Activated CD8-positive, alpha-beta T cell treated with anti-CD3 and anti-CD28 coated beads for 36 hours (primary cell): Measurements from ENCODE around the gene GPC5. TPM values are rescaled to one million over a fixed set of nuclear protein-coding genes. Genes with fewer than 3 reads are reported as not detected.

Experiments used
- ATAC-seq: fragments of 200-7000 bp; cut with Tn5 transposase; one replicate; pipeline ENCODE4 v1.10.0; 2021; ENCODE audit warnings: mild to moderate bottlenecking, moderate library complexity
- CTCF ChIA-PET: fragments of 350-600 bp; sonication (Branson Sonifier 250); formaldehyde crosslinking; loops from one replicate; lab custom pipeline; 2021; ENCODE audit warnings: antibody characterized with exemption; lab: Charles Lee
- POLR2A ChIA-PET: fragments of 350-600 bp; sonication (Branson Sonifier 250); formaldehyde crosslinking; loops from one replicate; lab custom pipeline; 2021; ENCODE audit warnings: antibody characterized with exemption; lab: Charles Lee
- DNase-seq: peaks from one replicate; pipeline ENCODE4 v3.0.0-alpha.2; 2020
- H3K27ac Mint-ChIP-seq: one replicate; pipeline ENCODE4 v1.8.0; 2021; ENCODE audit warnings: mild to moderate bottlenecking, mixed read lengths
- H3K27me3 Mint-ChIP-seq: one replicate; pipeline ENCODE4 v1.8.0; 2021; ENCODE audit warnings: mixed read lengths
- H3K36me3 Mint-ChIP-seq: one replicate; pipeline ENCODE4 v1.8.0; 2021; ENCODE audit warnings: low read depth, mixed read lengths
- H3K4me1 Mint-ChIP-seq: one replicate; pipeline ENCODE4 v1.8.0; 2021; ENCODE audit warnings: low read depth, mixed read lengths
- H3K4me3 Mint-ChIP-seq: one replicate; pipeline ENCODE4 v1.8.0; 2021; ENCODE audit warnings: mild to moderate bottlenecking, moderate library complexity, mixed read lengths
- H3K9me3 Mint-ChIP-seq: one replicate; pipeline ENCODE4 v1.8.0; 2021; ENCODE audit warnings: mixed read lengths
- intact Hi-C: fragments of 100-400 bp; cut with micrococcal nuclease; formaldehyde crosslinking; loops from one replicate; pipeline ENCODE4 v1.10.0; 2022
- total RNA-seq, 2 experiments: library from RNA; stranded (reverse); gene quantifications; one replicate each; pipeline ENCODE4 v1.2.3, GENCODE V29; 2021
- TF ChIP-seq, protein P1 (sequence below): fragments of 200-600 bp; IDR thresholded peaks from one replicate; pipeline ENCODE4 v1.8.0; 2022; ENCODE audit warnings: antibody characterized with exemption, mild to moderate bottlenecking

The GPC5 gene
- total RNA-seq, 2 experiments from 2014 or later = 0.13 to 0.14 TPM

DNA sequence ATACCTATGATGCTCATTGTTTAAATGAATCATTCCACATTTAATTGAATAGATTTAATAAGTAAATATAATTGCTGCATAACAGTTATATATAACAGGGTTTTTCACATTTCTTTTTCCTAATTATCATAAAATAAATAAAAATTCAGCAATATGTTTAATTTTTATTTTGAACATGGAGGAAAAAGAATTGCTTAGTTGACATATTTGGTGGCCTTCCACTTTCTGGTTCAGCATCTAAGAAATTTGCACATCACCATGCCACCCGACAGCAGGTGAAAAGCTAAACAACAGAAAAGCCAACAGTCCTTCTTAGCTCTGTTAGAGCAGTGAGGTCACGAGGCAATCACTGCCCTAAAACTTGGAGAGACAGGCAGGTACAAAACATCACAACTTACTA lies 790.2 kb downstream of the GPC5 start:
- intact Hi-C loops = no loop called here
- H3K27ac Mint-ChIP-seq = no peak overlapping the region
- CTCF ChIA-PET = no interaction called here

DNA sequence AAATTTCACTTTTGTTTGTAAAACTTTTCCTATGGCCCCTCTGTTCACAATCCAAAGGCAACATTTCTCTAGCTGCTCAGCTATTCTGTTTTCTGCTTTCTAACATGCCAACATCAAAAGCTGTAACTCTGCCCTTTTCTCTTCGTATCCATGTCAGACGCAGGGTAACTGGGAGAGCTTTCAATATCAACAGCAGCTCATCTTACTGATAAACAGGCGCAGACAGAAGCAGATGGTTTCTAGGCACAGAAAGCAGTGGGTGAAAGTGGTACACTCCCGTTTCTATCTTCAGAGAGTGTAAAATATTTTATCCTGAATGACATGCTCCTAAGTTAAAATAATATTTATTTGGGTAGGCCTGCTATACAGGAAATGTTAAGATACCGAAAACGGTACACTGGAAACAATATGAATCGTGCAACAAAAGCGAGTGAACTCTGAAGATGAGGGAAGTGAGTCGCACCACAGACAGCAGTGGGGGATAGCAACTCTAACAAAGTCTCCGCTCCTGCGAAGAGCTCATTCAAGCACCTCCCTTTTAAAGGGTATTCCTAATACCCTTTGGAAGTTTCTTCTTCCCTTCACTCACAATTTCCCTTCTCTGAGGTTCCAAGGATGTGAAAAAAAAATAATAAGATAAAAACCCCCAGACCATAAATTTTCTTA lies 798.3 kb downstream of the GPC5 start:
- ATAC-seq (no peak), DNase-seq (no peak)
- POLR2A ChIA-PET = no interaction called here
- TF ChIP-seq, protein P1, sequence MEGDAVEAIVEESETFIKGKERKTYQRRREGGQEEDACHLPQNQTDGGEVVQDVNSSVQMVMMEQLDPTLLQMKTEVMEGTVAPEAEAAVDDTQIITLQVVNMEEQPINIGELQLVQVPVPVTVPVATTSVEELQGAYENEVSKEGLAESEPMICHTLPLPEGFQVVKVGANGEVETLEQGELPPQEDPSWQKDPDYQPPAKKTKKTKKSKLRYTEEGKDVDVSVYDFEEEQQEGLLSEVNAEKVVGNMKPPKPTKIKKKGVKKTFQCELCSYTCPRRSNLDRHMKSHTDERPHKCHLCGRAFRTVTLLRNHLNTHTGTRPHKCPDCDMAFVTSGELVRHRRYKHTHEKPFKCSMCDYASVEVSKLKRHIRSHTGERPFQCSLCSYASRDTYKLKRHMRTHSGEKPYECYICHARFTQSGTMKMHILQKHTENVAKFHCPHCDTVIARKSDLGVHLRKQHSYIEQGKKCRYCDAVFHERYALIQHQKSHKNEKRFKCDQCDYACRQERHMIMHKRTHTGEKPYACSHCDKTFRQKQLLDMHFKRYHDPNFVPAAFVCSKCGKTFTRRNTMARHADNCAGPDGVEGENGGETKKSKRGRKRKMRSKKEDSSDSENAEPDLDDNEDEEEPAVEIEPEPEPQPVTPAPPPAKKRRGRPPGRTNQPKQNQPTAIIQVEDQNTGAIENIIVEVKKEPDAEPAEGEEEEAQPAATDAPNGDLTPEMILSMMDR = no peak
- intact Hi-C loops = no loop called here
- CTCF ChIA-PET = interaction anchor here (1.4 kb wide), 1 partner anchor 9 kb away, joined by 3 read pairs; no protein-coding TSS in a partner anchor
- Mint-ChIP-seq H3K27me3 (no peaks in the 10 kb centered on the region), H3K9me3 (no peaks in the 10 kb centered on the region), H3K4me1 (no peaks in the 10 kb centered on the region), H3K4me3 (no peak overlapping the region), H3K36me3 (no peaks in the 10 kb centered on the region), H3K27ac (no peak overlapping the region)

More for the DNA sequence above, 790.2 kb downstream of the GPC5 start:
- Mint-ChIP-seq H3K9me3 (no peaks in the 10 kb centered on the region), H3K4me3 (no peak overlapping the region), H3K4me1 (no peaks in the 10 kb centered on the region), H3K27me3 (no peaks in the 10 kb centered on the region), H3K36me3 (no peaks in the 10 kb centered on the region)
- POLR2A ChIA-PET = no interaction called here
- DNase-seq (no peak), ATAC-seq (no peak)
- TF ChIP-seq, protein P1 = no peak

DNA sequence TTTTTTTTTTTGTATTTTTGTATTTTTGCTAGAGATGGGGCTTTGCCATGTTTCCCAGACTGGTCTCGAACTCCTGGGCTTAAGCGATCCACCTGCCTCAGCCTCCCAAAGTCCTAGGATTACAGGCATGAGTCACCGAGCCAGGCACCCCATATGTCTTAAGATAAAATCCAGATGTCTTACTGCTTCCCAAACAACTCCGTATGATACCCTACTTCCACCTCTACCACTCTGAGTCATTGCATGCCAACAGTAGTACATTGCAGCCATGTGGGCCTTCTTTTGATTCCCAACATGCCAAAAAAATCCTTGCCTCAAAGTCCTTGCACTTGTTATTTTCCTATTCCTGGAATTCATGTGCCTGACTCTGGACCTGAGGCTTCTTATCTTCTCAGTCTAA lies 799.2 kb downstream of the GPC5 start:
- ChIA-PET POLR2A (no interaction called here), CTCF (interaction anchor here (1.4 kb wide), 1 partner anchor 10 kb away, joined by 3 read pairs; no protein-coding TSS in a partner anchor)
- DNase-seq (no peak), ATAC-seq (no peak)
- intact Hi-C loops = no loop called here
- Mint-ChIP-seq H3K4me1 (no peaks in the 10 kb centered on the region), H3K36me3 (no peaks in the 10 kb centered on the region), H3K9me3 (no peaks in the 10 kb centered on the region), H3K4me3 (no peak overlapping the region), H3K27me3 (no peaks in the 10 kb centered on the region), H3K27ac (no peak overlapping the region)
- TF ChIP-seq, protein P1 = no peak

DNA sequence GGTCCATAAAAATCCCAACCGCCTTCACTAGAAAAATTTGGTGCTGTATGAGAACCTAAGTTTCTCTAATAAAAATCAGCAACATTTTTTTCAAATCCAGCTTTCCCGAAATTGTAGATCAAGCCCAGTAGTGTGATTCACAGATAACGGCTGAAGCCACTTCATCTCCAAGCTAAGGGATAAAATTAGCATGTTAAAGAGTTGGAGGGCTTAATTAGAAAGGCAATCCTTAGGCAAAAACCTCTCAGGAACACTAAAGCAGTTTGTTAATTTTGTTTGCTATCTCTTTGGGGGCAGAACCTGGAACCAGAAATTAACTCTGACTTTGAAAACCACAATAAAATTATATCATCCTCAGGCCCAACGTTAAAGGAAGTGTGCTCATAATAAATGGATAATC lies 820.2 kb downstream of the GPC5 start:
- Mint-ChIP-seq H3K27me3 (no peaks in the 10 kb centered on the region), H3K36me3 (no peaks in the 10 kb centered on the region), H3K27ac (no peak overlapping the region), H3K9me3 (peaks cover 4% of the 10 kb centered on the region), H3K4me3 (no peak overlapping the region), H3K4me1 (no peaks in the 10 kb centered on the region)
- ChIA-PET CTCF (no interaction called here), POLR2A (no interaction called here)
- DNase-seq = no peak
- TF ChIP-seq, protein P1 = no peak
- intact Hi-C loops = no loop called here
- ATAC-seq = no peak

DNA sequence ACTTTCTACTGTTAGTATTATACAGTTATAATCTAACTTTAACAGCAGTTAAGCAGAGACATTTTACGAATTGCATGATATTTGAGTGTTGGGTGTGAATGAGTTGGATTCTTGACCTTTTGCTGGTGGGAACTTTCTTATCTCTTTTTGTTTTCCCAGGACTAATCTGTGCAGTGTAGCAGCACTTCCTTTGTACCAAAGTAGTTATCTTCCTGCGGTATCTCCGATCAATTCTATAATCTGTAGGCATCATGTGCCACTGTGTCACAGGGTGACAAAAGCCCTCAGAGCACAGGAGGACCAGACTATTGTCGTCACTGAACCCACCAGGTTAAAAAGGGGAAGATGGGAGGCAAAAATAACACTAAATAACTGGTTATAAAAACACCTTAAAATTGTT lies 823.5 kb downstream of the GPC5 start:
- Mint-ChIP-seq H3K4me1 (no peaks in the 10 kb centered on the region), H3K27me3 (no peaks in the 10 kb centered on the region), H3K36me3 (no peaks in the 10 kb centered on the region), H3K27ac (no peak overlapping the region), H3K4me3 (no peak overlapping the region), H3K9me3 (peaks cover 4% of the 10 kb centered on the region)
- ChIA-PET CTCF (no interaction called here), POLR2A (no interaction called here)
- no peak for ATAC-seq
- intact Hi-C loops = no loop called here
- TF ChIP-seq, protein P1 = no peak
- no peak for DNase-seq
